ENCODE results near the gene PPTC7. TPM values are rescaled to one million over a fixed set of nuclear protein-coding genes. Genes with fewer than 3 reads are reported as not detected.

The PPTC7 gene, protein sequence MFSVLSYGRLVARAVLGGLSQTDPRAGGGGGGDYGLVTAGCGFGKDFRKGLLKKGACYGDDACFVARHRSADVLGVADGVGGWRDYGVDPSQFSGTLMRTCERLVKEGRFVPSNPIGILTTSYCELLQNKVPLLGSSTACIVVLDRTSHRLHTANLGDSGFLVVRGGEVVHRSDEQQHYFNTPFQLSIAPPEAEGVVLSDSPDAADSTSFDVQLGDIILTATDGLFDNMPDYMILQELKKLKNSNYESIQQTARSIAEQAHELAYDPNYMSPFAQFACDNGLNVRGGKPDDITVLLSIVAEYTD
- 10 to 100 TPM; 27.6 to 85.8 (median 58.4) TPM for total RNA-seq

DNA sequence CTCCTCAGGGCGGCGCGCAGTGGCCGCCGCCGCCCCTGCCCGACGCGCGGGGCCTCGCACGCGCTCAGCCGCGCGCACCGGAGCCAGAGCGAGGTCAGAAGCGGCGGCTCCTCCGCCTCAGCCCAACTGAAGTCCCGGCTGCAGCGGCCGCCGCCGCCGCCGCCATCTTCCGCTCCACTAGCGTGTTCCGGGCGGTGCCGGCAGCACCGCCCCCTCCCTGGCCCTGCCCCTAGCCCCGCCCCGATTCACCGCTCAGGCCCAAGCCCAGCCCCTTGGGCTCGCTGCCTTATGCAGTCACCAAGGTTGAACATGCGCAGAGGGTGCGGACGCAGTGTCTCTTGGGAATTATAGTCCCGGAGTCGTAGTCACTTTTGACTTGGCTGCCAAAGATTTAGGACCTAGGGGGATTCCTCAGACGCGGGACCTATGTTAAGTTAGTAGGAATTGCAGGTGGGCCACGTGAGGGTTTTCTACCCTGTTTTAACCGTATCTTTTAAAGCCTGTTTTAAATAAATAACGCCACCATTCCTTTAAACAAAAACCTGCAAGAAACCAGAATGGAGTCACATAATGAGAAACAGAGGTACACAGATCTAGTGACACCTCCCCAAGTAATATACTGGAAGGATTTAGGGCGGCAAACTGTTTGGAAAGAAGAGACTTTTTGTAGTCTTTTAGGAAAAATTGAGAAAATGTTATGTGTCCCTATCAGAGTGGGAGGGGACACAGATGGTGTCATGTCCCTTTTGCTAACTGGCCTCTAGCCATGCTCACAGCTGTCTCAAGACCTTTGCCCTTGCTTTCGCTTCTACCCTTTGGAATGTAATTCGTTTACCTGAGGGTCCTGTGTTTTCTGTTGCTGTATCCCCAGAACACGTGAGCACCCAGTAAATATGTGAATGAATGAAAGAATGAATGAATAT lies at the start of gene PPTC7:
PPTC7 (minus strand) TSS at position 182 of the 923 bp plus-strand sequence. CDS start 287 bp downstream, outside the sequence.
- DNase-seq (peak; percentile 96 to 97), ATAC-seq (peak; percentile 60 to 70)
- peaks cover 56 to 58% of the 10 kb centered on the region in 2 donors for H3K4me1 ChIP-seq
- peak within 1 kb of the TSS; percentile 91 to 98 (median 94) for H3K27ac ChIP-seq
- peak within 1 kb of the TSS; percentile 67 to 83 (median 78) for H3K4me3 ChIP-seq
- H3K9me3 ChIP-seq: no peaks in the 10 kb centered on the region
- no peaks in the 10 kb centered on the region for H3K27me3 ChIP-seq
- no peaks in the 10 kb centered on the region for H3K36me3 ChIP-seq
- TF ChIP-seq, protein P1, sequence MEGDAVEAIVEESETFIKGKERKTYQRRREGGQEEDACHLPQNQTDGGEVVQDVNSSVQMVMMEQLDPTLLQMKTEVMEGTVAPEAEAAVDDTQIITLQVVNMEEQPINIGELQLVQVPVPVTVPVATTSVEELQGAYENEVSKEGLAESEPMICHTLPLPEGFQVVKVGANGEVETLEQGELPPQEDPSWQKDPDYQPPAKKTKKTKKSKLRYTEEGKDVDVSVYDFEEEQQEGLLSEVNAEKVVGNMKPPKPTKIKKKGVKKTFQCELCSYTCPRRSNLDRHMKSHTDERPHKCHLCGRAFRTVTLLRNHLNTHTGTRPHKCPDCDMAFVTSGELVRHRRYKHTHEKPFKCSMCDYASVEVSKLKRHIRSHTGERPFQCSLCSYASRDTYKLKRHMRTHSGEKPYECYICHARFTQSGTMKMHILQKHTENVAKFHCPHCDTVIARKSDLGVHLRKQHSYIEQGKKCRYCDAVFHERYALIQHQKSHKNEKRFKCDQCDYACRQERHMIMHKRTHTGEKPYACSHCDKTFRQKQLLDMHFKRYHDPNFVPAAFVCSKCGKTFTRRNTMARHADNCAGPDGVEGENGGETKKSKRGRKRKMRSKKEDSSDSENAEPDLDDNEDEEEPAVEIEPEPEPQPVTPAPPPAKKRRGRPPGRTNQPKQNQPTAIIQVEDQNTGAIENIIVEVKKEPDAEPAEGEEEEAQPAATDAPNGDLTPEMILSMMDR (IDR thresholded peaks at IDR 0.05 in 4 of 5, conservative IDR thresholded peaks at IDR 0.05 in 1 of 5): peak in 1 of 5 experiments; percentile 7
- TF ChIP-seq POLR2A (IDR thresholded peaks at IDR 0.05): peak; percentile 98 to 99
- intact Hi-C loops (cut with DNase I; ENCODE audit: low total_unique reads) (loop anchor here (1.0 to 10.0 kb wide), 4 partner anchors 46 to 589 kb away; partner anchors contain the start of genes ANKRD13A, ATP2A2 and GIT2), in situ Hi-C loops (cut with MboI; ENCODE audit: low sequenced_read_pairs in 4 of 4) (no loop called here)

DNA sequence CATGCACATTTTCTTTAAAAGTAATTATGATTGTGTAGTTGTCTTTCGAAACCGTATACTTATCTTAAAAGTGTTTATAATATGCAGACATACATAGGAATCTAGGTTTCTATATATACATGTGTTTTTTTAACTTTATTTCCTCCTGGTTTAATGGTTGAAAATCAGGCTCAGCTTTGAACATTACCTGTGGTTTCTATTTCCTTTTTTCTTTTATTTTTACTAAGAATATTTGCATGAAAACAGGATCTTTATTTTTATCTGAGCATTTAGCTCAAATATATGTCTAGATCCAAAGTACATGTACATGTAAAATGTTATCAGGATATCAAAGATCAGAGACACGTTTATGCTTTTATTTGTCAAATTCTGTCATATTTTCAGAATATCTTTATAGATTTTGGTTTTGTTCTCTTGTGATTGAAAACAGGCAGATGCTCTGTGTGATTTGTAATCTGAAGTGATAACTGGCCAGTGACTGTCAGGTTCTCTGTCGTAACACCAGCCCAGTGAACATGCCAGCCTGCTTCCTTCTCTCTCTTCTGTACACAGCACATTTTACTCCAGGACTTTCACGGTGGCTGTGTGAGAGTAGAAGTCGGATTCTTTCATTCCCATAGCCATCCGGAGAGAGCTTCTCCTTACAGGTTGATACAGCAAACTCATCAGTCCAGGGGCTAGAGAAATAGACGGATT lies 44.5 kb upstream of the PPTC7 start:
- DNase-seq (no peak), ATAC-seq (no peak)
- H3K9me3 ChIP-seq: no peaks in the 10 kb centered on the region
- H3K4me3 ChIP-seq: no peak overlapping the region
- intact Hi-C loops (cut with DNase I; ENCODE audit: low total_unique reads): no loop called here
- H3K27me3 ChIP-seq: no peaks in the 10 kb centered on the region
- peaks cover 0 to 20% of the 10 kb centered on the region in 2 donors for H3K36me3 ChIP-seq
- no peak overlapping the region for H3K27ac ChIP-seq
- H3K4me1 ChIP-seq: no peaks in the 10 kb centered on the region
- in situ Hi-C loops (cut with MboI; ENCODE audit: low sequenced_read_pairs in 4 of 4): loop anchor here in 1 of 4 donors (10.0 kb wide), 1 partner anchor 67 kb away; no protein-coding TSS in a partner anchor
- TF ChIP-seq, protein P1 (IDR thresholded peaks at IDR 0.05 in 4 of 5, conservative IDR thresholded peaks at IDR 0.05 in 1 of 5): no peak
- TF ChIP-seq POLR2A (IDR thresholded peaks at IDR 0.05): no peak

DNA sequence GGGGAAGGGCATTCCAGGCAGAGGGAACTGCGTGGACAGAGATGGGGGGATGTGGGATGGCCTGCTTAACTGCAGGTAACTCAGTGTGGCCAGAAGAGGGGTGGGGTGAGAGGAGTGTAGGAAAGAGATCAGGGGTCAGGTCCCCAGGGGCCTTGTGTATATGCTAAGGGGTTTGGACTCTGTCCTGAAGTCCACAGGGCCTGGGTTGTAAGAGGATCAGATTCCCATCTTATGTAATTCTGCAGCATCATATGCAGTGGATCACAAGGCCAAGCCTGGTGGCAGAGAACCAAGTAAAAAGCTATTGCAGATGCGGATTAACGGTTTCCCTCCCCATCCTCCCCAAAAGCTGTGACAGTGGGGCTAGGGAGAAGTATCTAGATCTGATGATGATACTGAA lies 39.5 kb upstream of the PPTC7 start:
- DNase-seq (no peak), ATAC-seq (no peak)
- Histone ChIP-seq H3K9me3 (no peaks in the 10 kb centered on the region), H3K27me3 (no peaks in the 10 kb centered on the region), H3K4me3 (no peak overlapping the region), H3K36me3 (peaks cover 0 to 7% of the 10 kb centered on the region in 2 donors), H3K27ac (no peak overlapping the region), H3K4me1 (no peaks in the 10 kb centered on the region)
- intact Hi-C loops (cut with DNase I; ENCODE audit: low total_unique reads): no loop called here
- no peak for TF ChIP-seq POLR2A (IDR thresholded peaks at IDR 0.05)
- TF ChIP-seq, protein P1 (IDR thresholded peaks at IDR 0.05 in 4 of 5, conservative IDR thresholded peaks at IDR 0.05 in 1 of 5): no peak
- in situ Hi-C loops (cut with MboI; ENCODE audit: low sequenced_read_pairs in 4 of 4): loop anchor here in 1 of 4 donors (10.0 kb wide), 1 partner anchor 72 kb away; no protein-coding TSS in a partner anchor

DNA sequence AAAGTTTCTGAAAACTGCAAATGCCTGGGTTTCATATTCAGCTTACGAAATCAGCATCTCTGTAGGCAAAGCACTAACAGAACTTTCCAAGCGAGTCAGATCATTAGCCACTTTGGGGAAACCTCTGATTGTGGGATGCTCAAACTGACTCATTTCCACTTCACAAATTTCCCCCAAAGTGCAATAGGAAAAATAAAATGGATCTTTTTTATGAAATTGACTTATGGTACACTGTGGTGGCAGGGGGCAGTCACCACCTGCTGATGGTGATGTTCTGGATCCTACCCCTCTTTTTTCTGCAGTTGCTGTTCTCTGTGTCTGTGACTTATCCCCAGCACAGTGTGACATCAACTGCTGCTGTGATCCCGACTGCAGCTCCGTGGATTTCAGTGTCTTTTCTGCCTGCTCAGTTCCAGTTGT lies 36.4 kb upstream of the PPTC7 start:
- DNase-seq: no peak
- H3K27ac ChIP-seq: no peak overlapping the region
- intact Hi-C loops (cut with DNase I; ENCODE audit: low total_unique reads) (loop anchor here (10.0 kb wide), 1 partner anchor 265 kb away; no protein-coding TSS in a partner anchor), in situ Hi-C loops (cut with MboI; ENCODE audit: low sequenced_read_pairs in 4 of 4) (loop anchor here in 3 of 4 donors (10.0 kb wide), 2 partner anchors 75 to 265 kb away; no protein-coding TSS in a partner anchor)
- H3K36me3 ChIP-seq: no peaks in the 10 kb centered on the region
- H3K4me1 ChIP-seq: peaks cover 5 to 6% of the 10 kb centered on the region in 2 donors
- H3K27me3 ChIP-seq: no peaks in the 10 kb centered on the region
- TF ChIP-seq POLR2A (IDR thresholded peaks at IDR 0.05): no peak
- TF ChIP-seq, protein P1 (IDR thresholded peaks at IDR 0.05 in 4 of 5, conservative IDR thresholded peaks at IDR 0.05 in 1 of 5): no peak
- H3K4me3 ChIP-seq: no peak overlapping the region
- ATAC-seq: no peak
- no peaks in the 10 kb centered on the region for H3K9me3 ChIP-seq
